ENCODE measurements around the gene ZC3H12D.

- TF ChIP-seq CTCF (conservative IDR thresholded peaks at IDR 0.05) (no peak), ZFX (IDR thresholded peaks at IDR 0.05) (no peak)
Measured at GRCh38 chr6:149449831-149450678, 34.8 kb downstream of the ZC3H12D start.

Measured in C4-2B (cell line).